ENCODE measurements around the gene KLF1. TPM values are rescaled to one million over a fixed set of nuclear protein-coding genes. Genes with fewer than 3 reads are reported as not detected.
A peak's percentile ranks its signal among the peaks of the same experiment; 100 is the strongest.

KLF1 gene
- total and polyA plus RNA-seq, 2 of the 8 experiments (the other 6 are each of a cell fraction or from before 2014, with no cell fraction given) = 0.84 to 0.91 TPM

GRCh38 chr19:12867120-12868099 lies 19.6 kb downstream of the KLF1 start (continued):
- TF ChIP-seq POLR2A (IDR thresholded peaks at IDR 0.05; ENCODE audit: control extremely low read depth in 1 of 2, low read depth in 2 of 2, low read length in 2 of 2) (peak in 1 of 2 experiments; percentile 62; a peak in 1 of 3 replicates), RFX5 (IDR thresholded peaks at IDR 0.05; ENCODE audit: borderline replicate concordance, low read depth, low read length) (no peak), RXRA (IDR thresholded peaks at IDR 0.05; ENCODE audit: insufficient read depth, low read depth, low read length) (no peak), KDM5A (IDR thresholded peaks at IDR 0.05; ENCODE audit: low read length) (no peak), TEAD4 (IDR thresholded peaks at IDR 0.05; ENCODE audit: low read depth, low read length) (no peak), JUND (IDR thresholded peaks at IDR 0.05; ENCODE audit: low read length) (no peak), SP4 (IDR thresholded peaks at IDR 0.05; ENCODE audit: low read length) (peak; percentile 79), KDM1A (IDR thresholded peaks at IDR 0.05; ENCODE audit: borderline replicate concordance, low read length) (no peak), CBX5 (IDR thresholded peaks at IDR 0.05; ENCODE audit: low read depth, low read length) (no peak), CTCF (IDR thresholded peaks at IDR 0.05; ENCODE audit: control extremely low read depth in 1 of 3, insufficient read depth in 1 of 3, low read depth in 1 of 3, low read length in 3 of 3) (peak; percentile 0 to 31 (median 3); a peak in 2 of 4 replicates), ATF2 (IDR thresholded peaks at IDR 0.05; ENCODE audit: low read length) (no peak), ASH2L (IDR thresholded peaks at IDR 0.05; ENCODE audit: low read length) (peak; percentile 74), BRCA1 (IDR thresholded peaks at IDR 0.05; ENCODE audit: low read depth, low read length) (no peak), HDAC2 (IDR thresholded peaks at IDR 0.05; ENCODE audit: borderline replicate concordance in 1 of 2, low read depth in 2 of 2, low read length in 2 of 2) (no peak), FOSL1 (IDR thresholded peaks at IDR 0.05; ENCODE audit: insufficient read depth, low read depth, low read length) (no peak), TAF1 (IDR thresholded peaks at IDR 0.05; ENCODE audit: low read depth, low read length) (peak; percentile 60), ZNF274 (IDR thresholded peaks at IDR 0.05; ENCODE audit: borderline replicate concordance, extremely low read depth, low read length) (no peak), KDM4A (IDR thresholded peaks at IDR 0.05; ENCODE audit: low read depth, low read length, severe bottlenecking) (no peak), CHD2 (IDR thresholded peaks at IDR 0.05; ENCODE audit: low read length) (no peak)

All from H1 (cell line).